Measurements from ENCODE around the gene STARD4.

Gene STARD4

DNA sequence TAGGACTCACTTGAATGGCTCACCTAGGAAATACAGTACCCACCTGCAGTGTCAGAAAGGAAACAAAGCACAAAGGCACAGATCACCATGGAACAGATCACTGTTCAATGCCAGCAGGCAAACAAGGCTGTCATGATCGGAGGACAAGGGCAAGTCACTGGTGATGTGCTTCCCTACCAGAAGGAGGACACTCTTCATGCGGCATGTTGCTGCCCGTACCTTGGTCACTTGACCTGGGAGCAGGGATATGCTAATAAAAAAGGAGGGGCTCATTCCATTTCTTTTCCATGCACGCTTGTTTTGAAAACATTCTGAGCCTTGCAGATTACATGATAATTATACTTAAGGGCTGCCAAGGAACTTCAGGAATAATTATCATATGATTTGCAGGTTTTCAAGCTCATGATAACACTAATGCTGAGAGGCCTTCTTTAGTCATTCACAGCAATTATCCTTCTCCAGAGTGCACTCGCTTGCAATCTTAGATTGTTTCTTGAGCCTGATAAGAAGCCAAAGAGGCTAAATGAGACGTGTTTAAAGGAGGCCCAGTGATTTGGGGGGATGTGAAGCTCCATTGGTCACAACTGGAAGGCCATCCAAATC is 36.1 kb upstream of the STARD4 start:
- no peak for TF ChIP-seq POLR2A (IDR thresholded peaks at IDR 0.05; ENCODE audit: low read depth, low read length)
- DNase-seq (ENCODE audit: insufficient read length, low spot score) (no peak), FAIRE-seq (no peak)

- no peak for TF ChIP-seq POLR2A (IDR thresholded peaks at IDR 0.05; ENCODE audit: low read depth, low read length)
- FAIRE-seq: no peak
- no peak for DNase-seq (ENCODE audit: insufficient read length, low spot score)
Observed at GRCh38 chr5:111545031-111545430, 32.7 kb upstream of the STARD4 start.

GRCh38 chr5:111537141-111538024 is 25.0 kb upstream of the STARD4 start:
- FAIRE-seq (no peak), DNase-seq (ENCODE audit: insufficient read length, low spot score) (no peak)
- TF ChIP-seq POLR2A (IDR thresholded peaks at IDR 0.05; ENCODE audit: low read depth, low read length): no peak

- TF ChIP-seq POLR2A (IDR thresholded peaks at IDR 0.05; ENCODE audit: low read depth, low read length): no peak
- FAIRE-seq (no peak), DNase-seq (ENCODE audit: insufficient read length, low spot score) (no peak)
Observed at GRCh38 chr5:111535879-111536549, 23.7 kb upstream of the STARD4 start.

GRCh38 chr5:111532886-111533582 is 20.7 kb upstream of the STARD4 start:
- DNase-seq (ENCODE audit: insufficient read length, low spot score) (no peak), FAIRE-seq (no peak)
- no peak for TF ChIP-seq POLR2A (IDR thresholded peaks at IDR 0.05; ENCODE audit: low read depth, low read length)

- DNase-seq (ENCODE audit: insufficient read length, low spot score): peak; percentile 51
- TF ChIP-seq POLR2A (IDR thresholded peaks at IDR 0.05; ENCODE audit: low read depth, low read length): peak; percentile 27; the same call in 1 of the 2 replicates
- peak; percentile 98 for FAIRE-seq
Observed at GRCh38 chr5:111530298-111530740, 18.0 kb upstream of the STARD4 start.

DNA sequence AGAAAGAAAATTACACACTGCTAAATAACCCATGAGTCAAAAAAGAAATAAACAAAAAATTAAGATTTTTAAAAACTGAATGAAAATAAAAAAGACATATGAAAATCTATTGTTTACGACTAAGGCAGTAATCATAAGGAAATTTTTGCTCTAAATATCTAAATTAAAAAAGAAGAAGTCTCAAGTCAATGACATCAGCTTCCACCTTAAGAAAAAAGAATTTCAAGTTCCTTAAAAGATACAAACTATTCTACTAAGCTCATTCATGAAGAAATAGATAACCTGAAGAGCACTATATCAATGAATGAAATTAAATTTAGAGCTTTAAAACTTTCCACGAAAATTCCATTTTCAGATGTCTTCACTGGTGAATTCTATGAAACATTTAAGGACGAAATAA is 15.7 kb upstream of the STARD4 start:
- DNase-seq (ENCODE audit: insufficient read length, low spot score) (no peak), FAIRE-seq (no peak)
- TF ChIP-seq POLR2A (IDR thresholded peaks at IDR 0.05; ENCODE audit: low read depth, low read length): no peak

DNA sequence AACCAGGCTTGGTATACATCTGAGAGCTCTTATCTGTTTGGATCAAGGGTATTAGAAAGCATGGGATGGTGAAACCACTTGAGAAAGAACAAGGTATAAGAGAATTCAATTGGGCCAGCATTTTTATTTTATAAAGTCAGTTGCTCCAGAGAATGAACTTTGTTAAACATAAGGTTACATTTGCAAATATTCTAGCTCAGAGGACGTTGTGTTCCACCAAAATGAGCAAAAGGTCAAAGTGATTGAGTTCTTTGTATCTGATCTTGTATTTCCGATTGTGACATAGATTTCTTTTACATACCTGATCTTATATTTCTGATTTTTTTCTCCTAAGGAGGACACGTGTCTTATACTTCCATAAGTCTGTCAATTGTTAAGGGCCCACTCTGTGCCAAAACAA is 8.6 kb upstream of the STARD4 start:
- DNase-seq (ENCODE audit: insufficient read length, low spot score) (no peak), FAIRE-seq (no peak)
- TF ChIP-seq POLR2A (IDR thresholded peaks at IDR 0.05; ENCODE audit: low read depth, low read length): no peak

DNA sequence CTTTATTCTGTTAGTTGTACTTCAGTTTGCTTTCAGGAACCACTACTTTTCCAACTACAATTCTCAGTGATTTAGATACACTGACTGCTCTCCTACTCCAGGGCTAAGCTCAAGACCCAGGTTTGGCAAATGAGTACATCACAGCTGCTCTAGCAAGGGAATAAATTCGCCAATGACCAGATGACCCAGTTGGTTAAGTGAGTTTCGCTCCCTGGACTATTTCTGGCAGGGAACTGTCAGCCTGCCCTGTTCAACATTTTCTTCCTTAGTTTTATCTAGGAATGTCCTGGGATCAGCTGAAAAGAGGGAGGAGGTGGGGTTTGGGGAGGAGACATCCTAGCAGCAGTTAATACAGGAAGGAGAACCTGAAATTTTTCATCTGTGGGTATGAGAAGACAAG is 6.4 kb upstream of the STARD4 start:
- DNase-seq (ENCODE audit: insufficient read length, low spot score) (no peak), FAIRE-seq (no peak)

DNA sequence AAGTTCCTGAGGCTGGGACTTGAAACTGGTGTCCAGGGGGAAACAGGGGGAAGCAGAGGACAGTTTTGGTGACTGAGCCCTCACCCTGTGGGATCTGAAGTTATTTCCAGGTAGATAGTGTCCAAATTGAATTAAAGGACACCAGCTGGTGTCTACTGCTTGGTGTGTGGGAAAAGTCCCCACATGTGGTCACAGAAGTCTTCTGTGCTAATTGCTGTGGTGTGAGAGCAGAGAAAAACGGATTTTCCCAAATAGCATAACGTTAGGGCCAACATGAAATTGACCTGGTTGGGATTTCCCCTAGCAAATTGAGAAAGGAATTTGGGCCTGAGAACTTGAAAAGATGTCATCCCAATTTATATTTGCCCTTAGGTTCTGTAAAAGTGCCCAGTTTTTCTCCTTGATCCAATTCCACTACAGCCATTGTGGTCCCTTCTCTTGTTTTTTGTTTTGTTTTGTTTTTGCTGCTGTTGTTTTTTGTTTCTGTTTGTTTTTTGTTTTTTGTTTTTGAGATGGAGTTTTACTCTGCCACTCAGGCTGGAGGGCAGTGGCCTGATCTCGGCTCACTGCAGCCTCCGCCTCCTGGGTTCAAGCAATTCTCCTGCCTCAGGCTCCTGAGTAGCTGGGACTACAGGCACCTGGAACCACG is 5.6 kb upstream of the STARD4 start:
- no peak for DNase-seq (ENCODE audit: insufficient read length, low spot score)
- FAIRE-seq: no peak
- TF ChIP-seq POLR2A (IDR thresholded peaks at IDR 0.05; ENCODE audit: low read depth, low read length): no peak

More for the DNA sequence above, 6.4 kb upstream of the STARD4 start:
- TF ChIP-seq POLR2A (IDR thresholded peaks at IDR 0.05; ENCODE audit: low read depth, low read length): no peak

DNA sequence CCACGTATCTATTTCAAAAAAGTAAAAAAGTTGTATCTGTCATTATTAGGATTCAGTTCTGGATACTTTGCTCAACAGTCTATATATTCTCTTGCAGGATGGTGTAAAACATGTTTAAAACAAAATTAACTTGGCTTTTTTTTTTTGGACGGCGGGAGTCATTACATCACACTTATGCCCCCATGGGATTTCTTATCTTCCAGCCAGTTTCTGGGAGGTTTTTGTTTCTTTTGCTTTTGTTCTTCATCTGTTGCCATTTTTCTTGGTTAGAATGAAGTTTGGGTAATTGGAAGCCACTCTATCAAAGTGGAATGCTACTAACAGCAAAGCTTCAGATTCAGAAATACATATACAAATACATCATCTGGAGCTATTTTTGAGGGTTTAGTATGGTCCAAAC is 1.8 kb upstream of the STARD4 start:
- FAIRE-seq (no peak), DNase-seq (ENCODE audit: insufficient read length, low spot score) (no peak)
- no peak for TF ChIP-seq POLR2A (IDR thresholded peaks at IDR 0.05; ENCODE audit: low read depth, low read length)

DNA sequence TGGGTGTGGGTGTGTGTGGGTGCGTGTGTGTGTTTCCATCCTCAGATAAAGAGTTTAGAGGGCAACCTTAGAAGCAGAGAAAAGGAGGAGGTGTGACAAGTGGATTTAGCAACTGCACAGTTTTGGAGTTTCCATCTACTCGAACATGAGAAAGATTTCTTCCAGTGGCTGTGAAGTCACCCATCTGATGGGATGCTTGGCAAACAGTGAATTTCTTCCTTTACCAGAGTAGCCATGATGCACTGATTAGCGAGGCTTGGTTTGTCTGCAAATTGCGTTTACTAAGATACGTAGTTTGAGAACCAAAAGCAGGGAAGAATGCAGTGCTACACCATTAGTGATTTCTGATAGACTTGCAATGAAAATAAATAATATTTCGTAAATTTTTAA is 791 bp upstream of the STARD4 start:
- FAIRE-seq (no peak), DNase-seq (ENCODE audit: insufficient read length, low spot score) (no peak)
- no peak for TF ChIP-seq POLR2A (IDR thresholded peaks at IDR 0.05; ENCODE audit: low read depth, low read length)

DNA sequence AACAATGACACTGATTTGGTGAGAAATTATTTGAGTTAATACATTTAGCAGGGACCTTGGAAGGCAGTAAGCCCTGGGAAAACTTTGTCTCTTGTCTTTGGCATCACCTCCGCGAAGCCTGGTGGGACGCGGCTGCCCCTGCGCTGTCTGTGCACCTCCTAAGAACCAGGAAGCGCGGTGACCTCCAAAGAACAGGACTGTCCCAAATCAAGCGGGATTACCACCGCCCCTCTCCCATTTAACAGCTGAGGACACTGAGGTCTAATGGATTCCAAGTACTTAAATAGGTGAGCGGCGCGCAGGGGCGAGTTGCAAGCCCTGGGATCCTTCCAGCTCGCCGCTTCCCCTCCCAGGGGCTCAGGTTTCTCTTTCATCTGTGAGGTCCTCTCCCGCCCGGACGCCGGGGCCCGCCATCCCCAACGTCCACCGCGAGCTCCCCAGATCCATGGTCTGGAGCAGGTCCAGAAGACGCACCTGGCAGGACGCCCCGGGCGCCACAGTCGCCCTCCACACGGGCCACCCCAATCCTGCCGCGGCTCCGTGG is 432 bp downstream of the STARD4 start:
- FAIRE-seq (no peak), DNase-seq (ENCODE audit: insufficient read length, low spot score) (no peak)
- no peak for TF ChIP-seq POLR2A (IDR thresholded peaks at IDR 0.05; ENCODE audit: low read depth, low read length)

Measured in H54 (cell line).